HG03460 (cell line): ENCODE results near the gene PHACTR3.

ENCODE experiments used
- ATAC-seq: cut with Tn5 transposase; IDR thresholded peaks from one replicate; pipeline ENCODE4 v1.9.1; 2021; ENCODE audit not compliant: unreplicated experiment

Gene PHACTR3

DNA sequence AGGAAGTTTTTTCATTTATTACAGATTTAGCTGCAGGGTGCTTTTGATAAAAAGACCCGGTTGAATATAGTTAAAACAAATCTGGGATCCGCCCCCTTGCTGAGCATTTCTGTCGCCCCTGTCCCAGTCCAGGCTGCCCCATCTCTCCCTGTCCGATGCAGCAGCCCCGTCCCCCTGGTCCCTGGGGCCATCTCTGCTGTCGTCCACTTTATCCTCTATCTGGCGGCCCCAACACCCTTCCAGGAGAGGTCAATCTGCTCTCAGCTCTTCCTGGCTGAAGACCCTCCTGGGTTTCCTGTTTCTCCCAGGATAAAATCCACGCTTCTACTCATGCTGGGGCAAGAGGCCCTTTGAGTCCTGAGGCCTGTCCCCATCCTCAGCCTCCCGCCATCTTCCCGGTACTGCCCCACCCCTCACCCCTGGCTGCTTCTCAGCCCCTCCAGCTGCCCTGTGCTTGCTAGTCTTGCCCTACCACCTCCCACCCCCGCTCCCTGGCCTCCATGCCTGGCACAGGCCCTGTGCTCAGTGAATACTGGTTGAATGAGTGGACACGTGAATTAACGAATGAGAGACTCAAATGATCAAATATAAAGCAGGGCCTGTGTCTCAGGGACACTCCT is 16.0 kb upstream of the PHACTR3 start:
- ATAC-seq, result no peak

DNA sequence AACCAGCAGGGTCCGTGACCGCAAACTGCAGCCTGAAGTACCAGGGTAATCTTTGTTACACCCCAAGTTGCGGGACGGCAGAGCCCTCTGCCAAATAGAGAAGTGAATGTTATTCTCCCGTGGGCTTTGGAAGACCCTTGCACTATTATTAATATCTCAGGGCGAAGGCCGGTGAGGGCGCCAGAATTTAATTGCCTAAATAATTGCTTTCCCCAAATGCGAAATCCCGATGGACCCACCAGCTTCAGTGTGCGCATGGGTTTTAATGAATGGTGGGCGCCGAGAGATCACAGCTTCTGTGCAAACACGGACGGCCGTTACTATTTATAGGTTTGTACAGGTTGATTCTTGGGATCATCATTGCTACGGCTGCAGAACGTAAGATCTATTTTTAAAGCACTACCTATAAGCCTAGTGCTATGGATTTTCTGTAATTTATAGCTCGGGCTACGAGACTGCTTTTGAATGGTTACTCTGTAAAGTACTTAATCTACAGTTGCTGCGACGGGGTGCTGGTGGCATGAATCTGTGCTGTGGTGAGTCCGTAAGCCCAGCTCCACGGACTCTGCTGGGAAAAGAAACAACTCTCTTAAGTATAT is 15.2 kb upstream of the PHACTR3 start:
- no peak for ATAC-seq

DNA sequence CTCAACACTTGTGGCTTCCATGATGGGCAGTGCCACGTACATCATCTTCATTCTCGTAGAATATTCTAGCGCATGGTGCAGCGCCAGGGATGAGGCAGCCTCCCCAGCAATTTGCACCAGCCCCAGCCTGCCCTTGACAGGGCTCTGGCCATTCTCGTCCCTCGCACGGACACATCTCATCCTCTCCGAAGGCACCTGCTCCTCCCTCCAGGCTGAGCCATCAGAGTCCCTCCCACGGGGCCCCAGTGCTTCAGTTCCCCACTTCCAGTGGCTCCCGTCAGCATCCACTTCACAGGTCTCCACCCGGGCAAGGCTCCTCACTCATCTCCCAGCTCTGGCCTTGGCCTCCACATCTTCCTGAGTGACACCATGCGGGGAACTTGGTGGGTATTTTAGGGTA is 13.3 kb upstream of the PHACTR3 start:
- ATAC-seq, result no peak

GRCh38 chr20:59596690-59597089 is 7.7 kb upstream of the PHACTR3 start:
- ATAC-seq, result no peak

- ATAC-seq, result no peak
Measured at GRCh38 chr20:59597240-59597639, 7.1 kb upstream of the PHACTR3 start.

- ATAC-seq, result no peak
Measured at GRCh38 chr20:59598625-59599310, 5.6 kb upstream of the PHACTR3 start.

DNA sequence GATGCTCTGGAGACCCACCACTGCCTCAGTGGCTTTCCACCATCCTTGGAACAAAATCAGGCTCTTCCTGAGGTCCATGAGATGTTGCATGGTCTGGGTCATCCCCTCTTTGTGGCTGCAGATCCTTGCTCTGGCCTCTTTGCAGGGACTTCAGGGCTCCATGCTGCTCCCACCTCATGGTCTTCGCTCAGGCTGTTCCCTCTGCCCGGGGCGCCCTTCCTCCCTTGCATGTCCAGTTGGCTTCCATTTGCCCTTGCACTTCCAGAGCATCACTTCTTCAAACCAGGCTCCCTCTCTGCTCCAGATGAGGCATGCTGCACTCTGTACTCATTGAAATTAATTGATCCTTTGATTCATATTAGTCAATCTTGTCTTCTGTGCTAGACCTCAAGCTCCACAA is 4.4 kb upstream of the PHACTR3 start:
- ATAC-seq, result no peak

- ATAC-seq, result no peak
Measured at GRCh38 chr20:59600472-59600871, 3.9 kb upstream of the PHACTR3 start.

GRCh38 chr20:59602546-59603080 is 1.7 kb upstream of the PHACTR3 start:
- ATAC-seq, result no peak

- no peak for ATAC-seq
Measured at GRCh38 chr20:59603176-59603575, 1.2 kb upstream of the PHACTR3 start.

DNA sequence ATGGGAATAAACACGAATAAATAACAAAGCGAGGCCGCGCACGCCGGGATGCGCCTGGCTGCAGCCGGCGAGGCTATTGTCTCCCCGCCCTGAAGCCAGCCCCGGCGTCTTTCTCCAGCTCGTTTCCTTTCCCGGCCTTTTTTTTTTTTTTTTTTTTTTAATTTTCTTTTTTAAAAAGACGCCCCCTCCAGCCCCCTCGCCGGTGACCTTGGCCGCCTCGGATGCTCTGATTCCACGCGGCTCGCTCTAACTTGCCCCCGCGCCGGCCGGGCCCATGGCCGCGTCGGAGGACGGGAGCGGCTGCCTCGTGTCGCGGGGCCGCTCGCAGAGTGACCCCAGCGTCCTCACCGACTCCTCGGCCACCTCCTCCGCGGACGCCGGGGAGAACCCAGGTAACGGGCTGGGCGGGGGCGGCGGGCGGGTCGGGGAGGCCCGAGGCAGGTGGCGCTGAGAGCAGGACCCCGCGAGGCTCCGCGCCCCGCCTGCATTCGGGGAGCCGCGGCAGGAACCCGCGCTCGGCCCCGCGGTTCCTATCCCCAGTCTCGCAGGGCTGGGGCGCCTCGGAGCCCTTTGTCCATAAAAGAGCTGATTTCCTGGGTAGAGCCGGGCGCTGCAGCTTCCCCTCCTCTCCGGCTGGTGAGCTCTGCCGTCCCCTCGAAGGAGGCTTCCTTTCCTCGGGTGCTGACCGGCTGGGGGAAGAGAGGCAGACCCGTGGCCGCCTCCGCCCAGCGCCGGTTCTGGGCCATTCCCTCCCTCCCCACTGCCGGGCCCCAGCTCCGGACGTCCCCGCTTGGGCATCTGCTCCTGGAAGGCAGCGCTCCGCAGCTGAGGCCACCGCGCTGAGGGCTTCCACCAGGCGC is 631 bp downstream of the PHACTR3 start:
- ATAC-seq, result no peak

- ATAC-seq, result no peak
Measured at GRCh38 chr20:59605601-59606364, 1.4 kb downstream of the PHACTR3 start.

DNA sequence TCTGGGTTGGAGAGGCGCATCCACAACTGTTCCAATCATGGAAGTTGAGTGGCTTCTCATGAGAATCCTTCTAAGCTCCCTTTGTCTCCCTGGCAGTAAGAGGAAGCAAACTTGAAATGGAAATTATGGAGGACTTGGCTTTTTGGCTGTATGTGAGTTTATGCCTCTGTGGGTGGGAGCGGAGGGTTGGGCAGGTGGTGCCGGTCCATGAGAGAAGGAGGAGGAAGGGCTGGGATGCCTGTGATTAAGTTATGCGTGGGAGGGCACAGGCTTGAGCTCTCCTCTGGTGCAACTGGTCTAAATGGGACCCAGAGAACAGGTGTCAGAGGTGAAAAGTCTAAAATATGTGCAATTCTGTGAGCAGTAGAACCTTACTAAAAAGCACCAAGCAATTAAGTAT is 2.2 kb downstream of the PHACTR3 start:
- ATAC-seq, result no peak

DNA sequence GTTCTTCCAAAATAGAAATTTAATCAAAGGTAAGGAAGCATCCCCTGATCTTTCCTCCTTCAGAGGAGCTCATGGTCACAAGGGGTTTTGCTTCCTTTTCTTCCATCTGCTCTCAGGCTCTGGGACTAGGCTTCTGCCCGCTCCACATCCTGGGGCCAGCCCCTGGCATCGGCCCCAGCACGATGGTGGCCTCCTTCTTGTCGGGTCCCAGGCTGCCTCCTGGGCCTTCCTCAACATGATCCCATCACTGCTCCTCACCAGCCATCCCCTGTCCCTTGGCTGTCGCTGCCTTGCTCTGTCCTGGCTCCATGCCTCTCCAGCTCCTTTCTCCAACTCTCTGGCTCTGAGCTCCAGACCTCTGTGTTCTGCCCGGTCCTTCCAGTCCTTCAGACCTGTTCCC is 4.1 kb downstream of the PHACTR3 start:
- no peak for ATAC-seq

- no peak for ATAC-seq
Measured at GRCh38 chr20:59608871-59609270, 4.5 kb downstream of the PHACTR3 start.

- ATAC-seq, result no peak
Measured at GRCh38 chr20:59611286-59611685, 6.9 kb downstream of the PHACTR3 start.

GRCh38 chr20:59613861-59614260 is 9.5 kb downstream of the PHACTR3 start:
- ATAC-seq, result no peak

- no peak for ATAC-seq
Measured at GRCh38 chr20:59614714-59615113, 10.4 kb downstream of the PHACTR3 start.

- no peak for ATAC-seq
Measured at GRCh38 chr20:59616306-59616705, 12.0 kb downstream of the PHACTR3 start.

GRCh38 chr20:59617221-59617620 is 12.9 kb downstream of the PHACTR3 start:
- no peak for ATAC-seq

DNA sequence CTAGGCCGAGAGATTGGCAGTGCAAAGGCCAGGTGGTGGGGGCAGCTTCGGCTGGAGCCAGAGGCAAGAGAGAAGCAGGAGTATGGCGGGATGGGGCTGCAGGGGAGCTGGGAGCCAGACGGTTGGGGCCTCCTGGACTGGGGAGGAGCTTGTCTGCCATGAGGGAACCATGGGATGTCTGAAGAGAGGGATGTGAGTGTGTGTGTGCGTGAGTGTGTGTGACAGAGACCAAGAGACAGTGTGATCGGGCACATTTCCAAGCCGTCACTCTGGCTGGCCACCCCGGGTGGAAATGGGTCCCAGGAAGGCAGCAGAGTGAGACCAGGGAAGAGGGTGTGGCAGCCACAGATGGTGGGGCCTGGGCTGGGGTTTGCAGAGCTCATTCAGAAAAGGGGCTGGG is 13.8 kb downstream of the PHACTR3 start:
- ATAC-seq, result no peak
